GM12873 (cell line): ENCODE measurements around the gene SPRR2B.

Experiments used
- TF ChIP-seq, protein P1 (sequence below): IDR thresholded peaks from 2 replicates; pipeline ENCODE4 v1.5.1; 2012; ENCODE audit warnings: low read depth, mild to moderate bottlenecking, moderate library complexity, low read length, control low read depth; ENCODE audit not compliant: insufficient read depth; ENCODE audit errors: missing control alignments

The SPRR2B gene

DNA sequence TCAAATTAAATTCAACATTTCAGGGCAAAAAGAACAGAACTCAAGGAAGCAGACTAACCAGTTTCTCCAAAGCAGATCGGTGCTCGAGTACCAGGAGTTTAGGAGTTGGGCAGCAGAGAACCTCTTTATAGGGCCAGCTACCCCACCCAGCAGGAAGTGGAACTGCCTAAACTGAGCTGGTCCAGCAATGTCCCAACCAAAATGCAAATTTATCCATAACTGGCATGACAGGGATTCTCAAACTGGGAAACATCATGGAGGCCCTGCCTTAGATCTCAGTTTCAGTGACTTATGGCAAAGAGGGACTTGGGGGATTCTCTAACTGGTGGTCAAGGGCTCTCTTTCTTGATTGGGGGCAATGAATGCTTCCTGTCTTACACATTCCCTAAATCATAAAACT, at the start of gene SPRR2B:
Gene SPRR2B (minus strand): TSS at position 101 of the 400 bp plus-strand sequence. CDS start 772 bp downstream, outside the sequence.
- TF ChIP-seq, protein P1, sequence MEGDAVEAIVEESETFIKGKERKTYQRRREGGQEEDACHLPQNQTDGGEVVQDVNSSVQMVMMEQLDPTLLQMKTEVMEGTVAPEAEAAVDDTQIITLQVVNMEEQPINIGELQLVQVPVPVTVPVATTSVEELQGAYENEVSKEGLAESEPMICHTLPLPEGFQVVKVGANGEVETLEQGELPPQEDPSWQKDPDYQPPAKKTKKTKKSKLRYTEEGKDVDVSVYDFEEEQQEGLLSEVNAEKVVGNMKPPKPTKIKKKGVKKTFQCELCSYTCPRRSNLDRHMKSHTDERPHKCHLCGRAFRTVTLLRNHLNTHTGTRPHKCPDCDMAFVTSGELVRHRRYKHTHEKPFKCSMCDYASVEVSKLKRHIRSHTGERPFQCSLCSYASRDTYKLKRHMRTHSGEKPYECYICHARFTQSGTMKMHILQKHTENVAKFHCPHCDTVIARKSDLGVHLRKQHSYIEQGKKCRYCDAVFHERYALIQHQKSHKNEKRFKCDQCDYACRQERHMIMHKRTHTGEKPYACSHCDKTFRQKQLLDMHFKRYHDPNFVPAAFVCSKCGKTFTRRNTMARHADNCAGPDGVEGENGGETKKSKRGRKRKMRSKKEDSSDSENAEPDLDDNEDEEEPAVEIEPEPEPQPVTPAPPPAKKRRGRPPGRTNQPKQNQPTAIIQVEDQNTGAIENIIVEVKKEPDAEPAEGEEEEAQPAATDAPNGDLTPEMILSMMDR = no peak

DNA sequence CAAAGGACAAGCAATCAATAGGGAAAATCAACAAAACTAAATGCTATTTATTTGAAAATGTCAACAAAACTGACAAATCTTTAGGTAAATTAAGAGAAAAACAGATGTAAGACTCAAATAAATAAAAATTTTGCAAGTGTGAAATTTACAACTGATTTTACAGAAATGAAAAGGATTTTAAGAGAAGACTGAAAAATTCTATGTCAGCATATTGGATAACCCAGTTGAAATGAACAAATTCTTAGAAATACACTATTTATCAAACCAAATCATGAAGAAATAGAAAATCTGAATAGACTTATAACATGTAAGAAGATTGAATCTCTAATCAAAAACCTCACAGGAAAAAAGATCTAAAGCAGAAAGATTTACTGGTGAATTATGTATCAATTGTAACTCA, 49.5 kb upstream of the SPRR2B start:
- TF ChIP-seq, protein P1 = no peak

- TF ChIP-seq, protein P1 = no peak
These were observed 48.1 kb upstream of the SPRR2B start for GRCh38 chr1:153119491-153119971.

DNA sequence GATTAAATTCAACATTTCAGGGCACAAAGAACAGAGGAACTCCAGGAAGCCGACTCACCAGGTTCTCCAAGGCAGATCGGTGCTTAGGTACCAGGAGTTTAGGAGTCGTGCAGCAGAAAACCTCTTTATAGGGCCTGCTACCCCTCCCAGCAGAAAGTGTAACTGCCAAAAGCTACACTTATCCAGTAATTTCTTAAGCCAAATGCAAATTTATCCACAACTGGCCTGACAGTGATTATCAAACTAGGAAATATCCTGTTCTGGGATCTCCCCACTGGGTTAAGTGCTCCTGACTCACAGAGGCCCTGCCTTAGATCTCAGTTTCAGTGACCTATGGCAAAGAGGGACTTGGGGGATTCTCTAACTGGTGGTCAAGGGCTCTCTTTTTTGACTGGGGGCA, 42.0 kb upstream of the SPRR2B start, which contains the start of gene SPRR2F:
Gene SPRR2F (minus strand): TSS at position 101 of the 400 bp plus-strand sequence. CDS start 783 bp downstream, outside the sequence.
- TF ChIP-seq, protein P1 = no peak

DNA sequence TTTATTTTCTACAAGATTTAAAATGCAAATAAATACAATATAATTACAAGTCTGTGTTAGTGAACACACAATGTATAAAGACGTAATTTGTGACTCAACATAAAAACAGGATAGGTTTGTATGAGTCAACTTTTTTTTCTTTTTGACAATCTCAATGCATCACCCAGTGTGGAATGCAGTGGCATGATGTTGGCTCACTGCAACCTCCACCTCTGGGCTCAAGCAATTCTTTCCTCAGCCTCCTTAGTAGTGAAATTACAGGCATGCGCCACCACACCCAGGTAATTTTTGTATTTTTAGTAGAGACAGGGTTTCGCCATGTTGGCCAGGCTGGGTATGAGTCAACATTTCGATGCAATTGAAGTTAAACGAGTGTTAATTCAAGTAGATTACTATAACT, 28.8 kb upstream of the SPRR2B start:
- TF ChIP-seq, protein P1 = no peak

- TF ChIP-seq, protein P1 = no peak
These were observed 28.1 kb upstream of the SPRR2B start for GRCh38 chr1:153099461-153100045.

GRCh38 chr1:153095764-153096163, 24.4 kb upstream of the SPRR2B start:
- TF ChIP-seq, protein P1 = no peak
